Endodermal cell (in vitro differentiated cells): ENCODE results near the gene PI4KA. TPM values are rescaled to one million over a fixed set of nuclear protein-coding genes. Genes with fewer than 3 reads are reported as not detected.
"Not testable (repeated sequence)": the region's sequence is repeated elsewhere in the genome, so short reads cannot be mapped to it uniquely, and the experiment has no call there.

Source experiments
- DNase-seq: peaks from one replicate; pipeline ENCODE4 v3.0.0-alpha.2; 2017
- H3K27ac ChIP-seq: 2 replicates; pipeline ENCODE4 v1.5.1; 2013; ENCODE audit warnings: mild to moderate bottlenecking, low read depth, low read length, moderate library complexity
- H3K27me3 ChIP-seq: 2 replicates; pipeline ENCODE4 v1.6.1; 2013; ENCODE audit warnings: mild to moderate bottlenecking, low read length, moderate library complexity; ENCODE audit not compliant: insufficient read depth, control insufficient read depth, poor library complexity, severe bottlenecking
- H3K36me3 ChIP-seq: 2 replicates; pipeline ENCODE4 v1.7.0; 2013; ENCODE audit warnings: mild to moderate bottlenecking, low read length, moderate library complexity; ENCODE audit not compliant: control insufficient read depth, insufficient read depth
- H3K4me1 ChIP-seq: one replicate; pipeline ENCODE4 v1.7.0; 2013; ENCODE audit warnings: low read length; ENCODE audit not compliant: control insufficient read depth, insufficient read depth
- H3K4me3 ChIP-seq: 2 replicates; pipeline ENCODE4 v1.5.1; 2013; ENCODE audit warnings: mild to moderate bottlenecking, low read length, moderate library complexity
- H3K9ac ChIP-seq: 2 replicates; pipeline ENCODE4 v1.6.1; 2013; ENCODE audit warnings: mild to moderate bottlenecking, low read length, moderate library complexity; ENCODE audit not compliant: poor library complexity, severe bottlenecking; ENCODE audit errors: extremely low read depth
- H3K9me3 ChIP-seq: 2 replicates; pipeline ENCODE4 v1.6.1; 2013; ENCODE audit warnings: mild to moderate bottlenecking, low read length, moderate library complexity; ENCODE audit not compliant: control insufficient read depth
- H3K27ac Mint-ChIP-seq: 2 replicates; pipeline ENCODE4 v1.8.0; 2020; ENCODE audit warnings: mixed read lengths
- H3K27me3 Mint-ChIP-seq: 2 replicates; pipeline ENCODE4 v1.8.0; 2021; ENCODE audit warnings: mild to moderate bottlenecking, mixed read lengths; ENCODE audit not compliant: insufficient read depth
- H3K36me3 Mint-ChIP-seq: 2 replicates; pipeline ENCODE4 v1.8.0; 2020; ENCODE audit warnings: low read depth, mixed read lengths
- H3K4me1 Mint-ChIP-seq: 2 replicates; pipeline ENCODE4 v1.8.0; 2020; ENCODE audit warnings: mixed read lengths
- H3K4me3 Mint-ChIP-seq: 2 replicates; pipeline ENCODE4 v1.8.0; 2020; ENCODE audit warnings: mild to moderate bottlenecking, moderate library complexity, mixed read lengths
- H3K9me3 Mint-ChIP-seq: 2 replicates; pipeline ENCODE4 v1.8.0; 2020; ENCODE audit warnings: mild to moderate bottlenecking, mixed read lengths
- WGBS, 2 experiments: methylation state at CpG; one replicate each; pipeline versions ENCODE4 v1.1.5 to v1.1.7; 2013; ENCODE audit warnings: missing lambda C conversion rate in 2 of 2, mixed read lengths in 1 of 2; ENCODE audit not compliant: insufficient coverage in 1 of 2, insufficient read length in 1 of 2; 5-methylcytosine and 5-hydroxymethylcytosine counted together
- total RNA-seq, 2 donors: library from RNA; stranded (reverse); fragmentation: NEBNext Ultra II Directional in 1 of 2; extraction: Animal tissue kit (Norgen Biotek cat#: 25700) in 1 of 2; gene quantifications; 2 replicates in 1 of 2; 3 replicates in 1 of 2; pipeline ENCODE4 v1.2.1, GENCODE V29; 2021
- TF ChIP-seq, protein P1 (sequence below): fragments of 200-600 bp; sonication (generic); conservative IDR thresholded peaks from 2 replicates; pipeline ENCODE4 v1.5.0; 2021; ENCODE audit warnings: antibody characterized with exemption, mild to moderate bottlenecking

The PI4KA gene
- total RNA-seq, 2 donors from 2014 or later = 49.0 to 62.0 TPM

DNA sequence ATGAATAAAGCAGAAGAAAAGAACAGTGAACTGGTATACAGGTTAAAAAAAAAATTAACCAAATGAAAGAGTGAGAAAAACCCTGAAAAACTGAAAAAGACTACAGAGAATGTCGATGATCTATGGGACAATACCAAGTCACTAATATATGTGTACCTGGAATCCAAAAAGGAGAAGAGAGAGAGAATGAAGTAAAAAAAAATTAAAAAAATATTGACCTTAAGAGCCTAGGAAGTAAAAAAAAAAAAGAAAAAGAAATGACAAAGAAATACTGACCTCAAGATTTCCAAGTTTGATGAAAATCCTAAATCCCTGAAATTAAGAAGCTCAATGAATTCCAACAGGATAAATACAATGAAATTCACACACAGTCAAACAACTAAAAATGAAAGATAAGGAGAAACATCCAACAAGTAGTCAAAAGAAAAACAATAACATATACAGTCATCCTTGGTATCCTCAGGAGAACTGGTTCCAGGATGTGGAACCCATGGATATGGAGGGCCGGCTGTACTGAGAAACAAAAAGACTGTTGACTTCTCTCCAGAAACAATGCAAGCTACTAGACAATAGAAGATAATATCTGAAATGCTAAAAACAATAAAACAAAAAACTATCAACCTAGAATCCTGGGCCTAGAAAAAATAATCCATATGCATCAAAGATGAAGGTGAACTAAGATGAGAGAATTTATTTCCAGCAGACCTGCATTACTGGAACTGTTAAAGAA is 118.2 kb downstream of the PI4KA start:
- Mint-ChIP-seq H3K27ac (no peak overlapping the region), H3K4me1 (no peaks in the 10 kb centered on the region), H3K4me3 (no peak overlapping the region), H3K9me3 (peaks cover 4% of the 10 kb centered on the region), H3K36me3 (peaks cover 31% of the 10 kb centered on the region), H3K27me3 (no peaks in the 10 kb centered on the region)
- Histone ChIP-seq H3K27me3 (no peaks in the 10 kb centered on the region), H3K4me1 (no peaks in the 10 kb centered on the region), H3K36me3 (peaks cover 26% of the 10 kb centered on the region), H3K9ac (no peak overlapping the region), H3K9me3 (peaks cover 11% of the 10 kb centered on the region), H3K27ac (no peak overlapping the region), H3K4me3 (no peak overlapping the region)
- DNase-seq = no peak
- WGBS, 2 experiments = 94 to 100% methylated on average over 1 to 2 of the region's 2 CpGs
- TF ChIP-seq, protein P1, sequence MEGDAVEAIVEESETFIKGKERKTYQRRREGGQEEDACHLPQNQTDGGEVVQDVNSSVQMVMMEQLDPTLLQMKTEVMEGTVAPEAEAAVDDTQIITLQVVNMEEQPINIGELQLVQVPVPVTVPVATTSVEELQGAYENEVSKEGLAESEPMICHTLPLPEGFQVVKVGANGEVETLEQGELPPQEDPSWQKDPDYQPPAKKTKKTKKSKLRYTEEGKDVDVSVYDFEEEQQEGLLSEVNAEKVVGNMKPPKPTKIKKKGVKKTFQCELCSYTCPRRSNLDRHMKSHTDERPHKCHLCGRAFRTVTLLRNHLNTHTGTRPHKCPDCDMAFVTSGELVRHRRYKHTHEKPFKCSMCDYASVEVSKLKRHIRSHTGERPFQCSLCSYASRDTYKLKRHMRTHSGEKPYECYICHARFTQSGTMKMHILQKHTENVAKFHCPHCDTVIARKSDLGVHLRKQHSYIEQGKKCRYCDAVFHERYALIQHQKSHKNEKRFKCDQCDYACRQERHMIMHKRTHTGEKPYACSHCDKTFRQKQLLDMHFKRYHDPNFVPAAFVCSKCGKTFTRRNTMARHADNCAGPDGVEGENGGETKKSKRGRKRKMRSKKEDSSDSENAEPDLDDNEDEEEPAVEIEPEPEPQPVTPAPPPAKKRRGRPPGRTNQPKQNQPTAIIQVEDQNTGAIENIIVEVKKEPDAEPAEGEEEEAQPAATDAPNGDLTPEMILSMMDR = no peak

- H3K36me3 ChIP-seq = peaks cover 23% of the 10 kb centered on the region
- TF ChIP-seq, protein P1 = no peak
- no peaks in the 10 kb centered on the region for H3K27me3 ChIP-seq
- Mint-ChIP-seq H3K4me3 (no peak overlapping the region), H3K9me3 (peaks cover 4% of the 10 kb centered on the region), H3K4me1 (no peaks in the 10 kb centered on the region), H3K27me3 (no peaks in the 10 kb centered on the region), H3K27ac (peak overlapping the region; percentile 42), H3K36me3 (peaks cover 28% of the 10 kb centered on the region)
- no peak overlapping the region for H3K9ac ChIP-seq
- H3K4me1 ChIP-seq = no peaks in the 10 kb centered on the region
- H3K27ac ChIP-seq = no peak overlapping the region
- peaks cover 11% of the 10 kb centered on the region for H3K9me3 ChIP-seq
- 93 to 96% methylated on average over 6 to 12 of the region's 12 CpGs for WGBS, 2 experiments
- H3K4me3 ChIP-seq = no peak overlapping the region
- no peak for DNase-seq
These were observed 120.1 kb downstream of the PI4KA start for GRCh38 chr22:20738394-20739089.

- H3K36me3 ChIP-seq = peaks cover 23% of the 10 kb centered on the region
- DNase-seq, H3K27me3 ChIP-seq, H3K4me3 Mint-ChIP-seq, H3K9ac ChIP-seq, H3K27me3 Mint-ChIP-seq, H3K4me1 Mint-ChIP-seq, H3K27ac ChIP-seq, H3K9me3 Mint-ChIP-seq, H3K27ac Mint-ChIP-seq, H3K4me3 ChIP-seq, H3K4me1 ChIP-seq: not testable (repeated sequence)
- peaks cover 32% of the 10 kb centered on the region for H3K36me3 Mint-ChIP-seq
- WGBS, 2 experiments = 94 to 100% methylated on average over 2 to 3 of the region's 3 CpGs
- H3K9me3 ChIP-seq = peaks cover 11% of the 10 kb centered on the region
These were observed 121.7 kb downstream of the PI4KA start for GRCh38 chr22:20736891-20737290.

DNA sequence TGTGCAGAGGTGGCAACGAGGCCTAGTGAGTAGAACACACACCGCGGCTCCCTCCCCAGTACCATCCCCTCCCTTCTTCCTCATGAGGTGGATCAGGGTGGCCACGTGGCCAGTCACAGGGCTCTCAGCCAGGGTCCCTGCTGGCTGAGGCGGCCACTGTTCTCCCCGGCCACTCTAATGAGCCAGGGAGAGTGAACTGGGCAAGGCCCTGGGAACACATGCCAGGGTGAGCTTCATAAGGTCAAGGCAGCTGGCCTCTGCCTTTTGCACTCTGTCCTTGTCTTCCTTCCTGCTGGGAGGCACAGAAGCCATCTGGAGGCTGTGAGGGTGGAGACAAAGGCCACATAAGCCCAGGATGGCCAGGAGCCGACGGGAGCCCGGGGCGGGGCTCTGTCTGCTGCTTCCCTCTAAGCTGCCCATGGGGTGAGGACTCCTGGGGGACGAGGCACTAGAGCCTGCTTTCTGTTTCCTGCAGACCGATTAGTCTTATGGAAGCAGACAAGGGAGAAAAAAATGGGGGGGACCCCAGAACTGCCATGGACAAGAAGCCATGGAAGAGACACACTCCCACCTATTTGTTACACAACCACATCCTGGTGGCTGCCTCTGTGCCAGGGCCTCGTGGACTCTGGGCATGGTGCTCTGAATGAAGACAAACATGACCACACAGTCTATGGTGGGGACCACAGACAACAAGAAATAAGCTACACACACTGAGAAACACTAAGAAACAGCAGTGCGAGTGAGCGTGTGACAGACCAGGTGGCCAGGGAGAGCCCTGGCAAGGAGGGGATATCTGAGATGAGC is 123.1 kb downstream of the PI4KA start:
- H3K36me3 ChIP-seq = peaks cover 11% of the 10 kb centered on the region
- H3K9ac ChIP-seq, DNase-seq, H3K27ac ChIP-seq, H3K9me3 Mint-ChIP-seq, H3K4me3 Mint-ChIP-seq, H3K4me3 ChIP-seq, H3K27me3 Mint-ChIP-seq, H3K4me1 Mint-ChIP-seq, H3K27ac Mint-ChIP-seq, H3K9me3 ChIP-seq, H3K27me3 ChIP-seq, H3K4me1 ChIP-seq: not testable (repeated sequence)
- H3K36me3 Mint-ChIP-seq = peaks cover 20% of the 10 kb centered on the region
- WGBS, 2 experiments = 92% methylated on average over 8 of the region's 15 CpGs; no CpG with 5 or more reads in 1 of the 2 experiments

DNA sequence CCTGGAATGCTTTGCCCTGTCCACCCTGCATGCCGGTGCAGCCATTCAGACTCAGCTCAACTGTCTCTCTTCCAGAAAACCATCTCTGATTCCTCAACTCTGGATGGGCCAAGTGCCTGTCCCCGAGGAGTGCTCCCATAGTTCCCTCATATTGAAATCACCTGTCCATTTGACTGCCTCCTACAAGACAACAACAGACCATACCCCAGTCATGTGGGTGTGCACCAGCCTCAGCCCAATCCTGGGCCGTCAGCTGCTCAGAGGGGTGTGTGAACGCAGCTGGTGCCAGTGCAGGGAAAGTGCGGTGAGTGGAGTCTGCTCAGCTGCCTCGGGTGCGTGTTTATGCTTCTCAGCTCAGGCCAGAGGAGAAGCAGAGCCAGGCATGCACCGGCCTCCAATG is 126.2 kb downstream of the PI4KA start:
- not testable (repeated sequence) for H3K4me3 ChIP-seq, H3K4me3 Mint-ChIP-seq, H3K9ac ChIP-seq, H3K4me1 Mint-ChIP-seq, H3K27me3 Mint-ChIP-seq, H3K27me3 ChIP-seq, H3K4me1 ChIP-seq, H3K9me3 Mint-ChIP-seq, DNase-seq, H3K27ac ChIP-seq, H3K9me3 ChIP-seq
- peaks cover 15% of the 10 kb centered on the region for H3K36me3 ChIP-seq
- Mint-ChIP-seq H3K36me3 (peaks cover 14% of the 10 kb centered on the region), H3K27ac (peak overlapping the region; percentile 40)
- 94 to 100% methylated on average over 1 to 4 of the region's 8 CpGs for WGBS, 2 experiments
